Kidney glomerular epithelial cell (primary cell): Measurements from ENCODE around the gene ELMO1.
A peak's percentile ranks its signal among the peaks of the same experiment; 100 is the strongest.

Source experiments
- DNase-seq: peaks from one replicate; lab custom pipeline; 2025; lab: John Stamatoyannopoulos, UW

The ELMO1 gene

GRCh38 chr7:37052705-37053104 lies 396.0 kb downstream of the ELMO1 start:
- peak; percentile 12 for DNase-seq

- no peak for DNase-seq
Observed at GRCh38 chr7:37050801-37051200, 397.9 kb downstream of the ELMO1 start.

- no peak for DNase-seq
Observed at GRCh38 chr7:37048674-37049073, 400.0 kb downstream of the ELMO1 start.

- DNase-seq: no peak
Observed at GRCh38 chr7:37047260-37047659, 401.4 kb downstream of the ELMO1 start.

GRCh38 chr7:37046531-37047079 lies 402.1 kb downstream of the ELMO1 start:
- no peak for DNase-seq

- DNase-seq: no peak
Observed at GRCh38 chr7:37045681-37046179, 402.9 kb downstream of the ELMO1 start.

GRCh38 chr7:37041461-37041860 lies 407.2 kb downstream of the ELMO1 start:
- DNase-seq: no peak

GRCh38 chr7:37040330-37040729 lies 408.3 kb downstream of the ELMO1 start:
- DNase-seq: no peak

GRCh38 chr7:37039131-37039749 lies 409.4 kb downstream of the ELMO1 start:
- DNase-seq: no peak

- DNase-seq: no peak
Observed at GRCh38 chr7:37038706-37039105, 410.0 kb downstream of the ELMO1 start.

GRCh38 chr7:37037286-37037685 lies 411.4 kb downstream of the ELMO1 start:
- DNase-seq: no peak

- no peak for DNase-seq
Observed at GRCh38 chr7:37035631-37036030, 413.0 kb downstream of the ELMO1 start.

GRCh38 chr7:37033141-37033540 lies 415.5 kb downstream of the ELMO1 start:
- no peak for DNase-seq

- no peak for DNase-seq
Observed at GRCh38 chr7:37032258-37032601, 416.4 kb downstream of the ELMO1 start.

GRCh38 chr7:37031571-37032257 lies 416.9 kb downstream of the ELMO1 start:
- peak; percentile 97 for DNase-seq

GRCh38 chr7:37028909-37029440 lies 419.7 kb downstream of the ELMO1 start:
- DNase-seq: no peak

GRCh38 chr7:37027557-37028341 lies 420.9 kb downstream of the ELMO1 start:
- no peak for DNase-seq

GRCh38 chr7:37027104-37027503 lies 421.6 kb downstream of the ELMO1 start:
- no peak for DNase-seq

- no peak for DNase-seq
Observed at GRCh38 chr7:37018954-37019353, 429.7 kb downstream of the ELMO1 start.

GRCh38 chr7:37016064-37016878 lies 432.4 kb downstream of the ELMO1 start:
- no peak for DNase-seq

GRCh38 chr7:37015353-37016034 lies 433.2 kb downstream of the ELMO1 start:
- no peak for DNase-seq
